ENCODE measurements around the gene LRP6. TPM values are rescaled to one million over a fixed set of nuclear protein-coding genes. Genes with fewer than 3 reads are reported as not detected.

LRP6 gene
- total and polyA plus RNA-seq, 4 donors, result 14.7 to 76.8 (median 23.2) TPM

GRCh38 chr12:12191008-12191407 is 75.8 kb downstream of the LRP6 start:
- H3K9ac ChIP-seq (ENCODE audit: low read depth in 1 of 2, low read length in 2 of 2), result no peak overlapping the region
- DNase-seq (ENCODE audit: low spot score), result no peak
- peaks cover 0 to 3% (median 0%) of the 10 kb centered on the region in 4 donors for H3K4me1 ChIP-seq (ENCODE audit: control insufficient read depth in 4 of 4, insufficient read depth in 4 of 4, low read length in 3 of 4)
- TF ChIP-seq YY1 (IDR thresholded peaks at IDR 0.05), result no peak
- no peak for TF ChIP-seq SP1 (IDR thresholded peaks at IDR 0.05)
- no peak for TF ChIP-seq RAD21 (IDR thresholded peaks at IDR 0.05)
- TF ChIP-seq FOXA2 (IDR thresholded peaks at IDR 0.05), result no peak
- TF ChIP-seq ATF3 (IDR thresholded peaks at IDR 0.05), result no peak
- TF ChIP-seq NR2F2 (IDR thresholded peaks at IDR 0.05), result no peak
- TF ChIP-seq ZBTB33 (IDR thresholded peaks at IDR 0.05), result no peak
- no peak overlapping the region for H3K27ac ChIP-seq (ENCODE audit: low read depth in 1 of 2, low read length in 2 of 2)
- WGBS, result 92% methylated on average over 4 of the region's 4 CpGs
- peaks cover 0 to 8% (median 3%) of the 10 kb centered on the region in 4 donors for H3K36me3 ChIP-seq (ENCODE audit: control insufficient read depth in 4 of 4, insufficient read depth in 3 of 4, low read depth in 1 of 4, low read length in 3 of 4)
- no peak overlapping the region for H3K4me3 ChIP-seq (ENCODE audit: low read depth in 1 of 3, low read length in 3 of 3)
- H3K9me3 ChIP-seq (ENCODE audit: control insufficient read depth in 4 of 4, low read length in 3 of 4), result no peaks in the 10 kb centered on the region
- no peaks in the 10 kb centered on the region for H3K27me3 ChIP-seq (ENCODE audit: control insufficient read depth in 4 of 4, insufficient read depth in 4 of 4, low read length in 3 of 4)

- H3K27me3 ChIP-seq (ENCODE audit: control insufficient read depth in 4 of 4, insufficient read depth in 4 of 4, low read length in 3 of 4), result no peaks in the 10 kb centered on the region
Measured at GRCh38 chr12:12190087-12190809, 76.6 kb downstream of the LRP6 start.

More at GRCh38 chr12:12190087-12190809, 76.6 kb downstream of the LRP6 start:
- no peaks in the 10 kb centered on the region for H3K9me3 ChIP-seq (ENCODE audit: control insufficient read depth in 4 of 4, low read length in 3 of 4)
- peaks cover 0 to 8% (median 3%) of the 10 kb centered on the region in 4 donors for H3K36me3 ChIP-seq (ENCODE audit: control insufficient read depth in 4 of 4, insufficient read depth in 3 of 4, low read depth in 1 of 4, low read length in 3 of 4)
- H3K4me3 ChIP-seq (ENCODE audit: low read depth in 1 of 3, low read length in 3 of 3), result no peak overlapping the region
- WGBS, result 98% methylated on average over 1 of the region's 1 CpG
- H3K9ac ChIP-seq (ENCODE audit: low read depth in 1 of 2, low read length in 2 of 2), result no peak overlapping the region
- H3K4me1 ChIP-seq (ENCODE audit: control insufficient read depth in 4 of 4, insufficient read depth in 4 of 4, low read length in 3 of 4), result peaks cover 0 to 3% (median 0%) of the 10 kb centered on the region in 4 donors
- no peak overlapping the region for H3K27ac ChIP-seq (ENCODE audit: low read depth in 1 of 2, low read length in 2 of 2)
- TF ChIP-seq JUND (IDR thresholded peaks at IDR 0.05) (no peak), SP1 (IDR thresholded peaks at IDR 0.05) (no peak), CTCF (IDR thresholded peaks at IDR 0.05; ENCODE audit: low read depth, low read length, missing input control) (no peak), RXRA (IDR thresholded peaks at IDR 0.05) (no peak), REST (IDR thresholded peaks at IDR 0.05) (no peak), NR2F2 (IDR thresholded peaks at IDR 0.05) (no peak), TAF1 (conservative IDR thresholded peaks at IDR 0.05) (no peak), ZBTB33 (IDR thresholded peaks at IDR 0.05) (no peak), MAX (IDR thresholded peaks at IDR 0.05) (no peak), YY1 (IDR thresholded peaks at IDR 0.05) (no peak), FOXA2 (IDR thresholded peaks at IDR 0.05) (no peak), GABPA (IDR thresholded peaks at IDR 0.05 in 1 of 2, conservative IDR thresholded peaks at IDR 0.05 in 1 of 2) (no peak), FOXA1 (IDR thresholded peaks at IDR 0.05) (no peak), HNF4G (IDR thresholded peaks at IDR 0.05) (no peak), ATF3 (IDR thresholded peaks at IDR 0.05) (no peak), RAD21 (IDR thresholded peaks at IDR 0.05) (no peak), EGR1 (IDR thresholded peaks at IDR 0.05; ENCODE audit: low read depth in 2 of 2) (no peak)
- no peak for DNase-seq (ENCODE audit: low spot score)
